Measurements from ENCODE around the gene FOXK1.
"Not testable (repeated sequence)": the region's sequence is repeated elsewhere in the genome, so short reads cannot be mapped to it uniquely, and the experiment has no call there.

FOXK1 gene

DNA sequence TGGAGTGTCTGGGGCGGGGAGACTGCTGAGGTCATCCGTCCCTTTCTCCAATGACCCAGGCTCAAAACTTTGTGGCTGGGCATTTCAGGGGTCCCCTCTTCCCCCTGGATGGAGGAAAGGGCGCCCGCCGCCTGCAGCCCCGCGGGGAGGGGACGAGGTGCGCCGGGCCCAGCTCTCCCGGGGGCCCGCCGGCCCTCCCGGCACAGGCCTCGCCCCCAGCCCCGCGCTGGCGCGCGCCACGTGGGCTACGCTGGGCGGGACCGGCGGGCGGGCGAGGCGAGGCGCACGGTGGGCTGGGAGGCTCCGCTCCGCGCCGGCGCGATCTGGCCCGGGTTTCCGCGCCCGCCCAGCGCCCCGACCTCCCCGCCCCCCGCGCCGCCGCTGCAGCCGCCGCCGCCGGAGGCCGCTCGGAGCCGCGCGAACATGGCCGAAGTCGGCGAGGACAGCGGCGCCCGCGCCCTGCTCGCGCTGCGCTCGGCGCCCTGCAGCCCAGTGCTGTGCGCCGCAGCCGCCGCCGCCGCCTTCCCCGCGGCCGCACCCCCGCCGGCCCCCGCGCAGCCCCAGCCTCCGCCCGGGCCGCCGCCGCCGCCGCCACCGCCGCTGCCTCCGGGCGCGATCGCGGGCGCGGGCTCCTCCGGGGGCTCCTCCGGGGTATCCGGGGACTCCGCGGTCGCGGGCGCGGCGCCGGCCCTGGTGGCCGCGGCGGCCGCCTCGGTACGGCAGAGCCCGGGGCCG lies at the start of gene FOXK1:
TSS of gene FOXK1 (plus strand) at position 410 of the 735 bp plus-strand sequence. CDS start at position 424, 14 bp downstream.
- DNase-seq (ENCODE audit: low spot score): peak; percentile 41

DNA sequence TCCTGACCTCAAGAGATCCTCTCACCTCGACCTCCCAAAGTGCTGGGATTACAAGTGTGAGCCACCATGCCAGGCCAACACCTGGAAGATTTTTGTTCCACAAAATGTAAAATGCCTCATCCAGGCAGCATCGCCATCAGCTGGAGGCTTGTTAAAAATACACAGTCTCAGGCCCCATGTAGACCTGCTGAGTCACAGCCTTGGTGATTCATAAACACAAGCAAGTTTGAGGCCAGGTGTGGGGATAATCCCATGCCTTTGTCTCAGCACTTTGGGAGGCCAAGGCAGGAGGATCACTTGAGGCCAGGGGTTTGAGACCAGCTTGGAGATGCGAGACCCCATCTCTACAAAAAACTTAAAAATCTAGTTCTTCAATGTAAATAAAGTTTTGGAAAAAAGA lies 49.1 kb upstream of the FOXK1 start:
- no peak for DNase-seq (ENCODE audit: low spot score)

GRCh38 chr7:4634166-4634565 lies 47.9 kb upstream of the FOXK1 start:
- no peak for DNase-seq (ENCODE audit: low spot score)

GRCh38 chr7:4638781-4639575 lies 43.1 kb upstream of the FOXK1 start:
- DNase-seq (ENCODE audit: low spot score): no peak

- no peak for DNase-seq (ENCODE audit: low spot score)
These were observed 40.9 kb upstream of the FOXK1 start for GRCh38 chr7:4641091-4641666.

- peak; percentile 86 for DNase-seq (ENCODE audit: low spot score)
These were observed 40.2 kb upstream of the FOXK1 start for GRCh38 chr7:4641667-4642467.

DNA sequence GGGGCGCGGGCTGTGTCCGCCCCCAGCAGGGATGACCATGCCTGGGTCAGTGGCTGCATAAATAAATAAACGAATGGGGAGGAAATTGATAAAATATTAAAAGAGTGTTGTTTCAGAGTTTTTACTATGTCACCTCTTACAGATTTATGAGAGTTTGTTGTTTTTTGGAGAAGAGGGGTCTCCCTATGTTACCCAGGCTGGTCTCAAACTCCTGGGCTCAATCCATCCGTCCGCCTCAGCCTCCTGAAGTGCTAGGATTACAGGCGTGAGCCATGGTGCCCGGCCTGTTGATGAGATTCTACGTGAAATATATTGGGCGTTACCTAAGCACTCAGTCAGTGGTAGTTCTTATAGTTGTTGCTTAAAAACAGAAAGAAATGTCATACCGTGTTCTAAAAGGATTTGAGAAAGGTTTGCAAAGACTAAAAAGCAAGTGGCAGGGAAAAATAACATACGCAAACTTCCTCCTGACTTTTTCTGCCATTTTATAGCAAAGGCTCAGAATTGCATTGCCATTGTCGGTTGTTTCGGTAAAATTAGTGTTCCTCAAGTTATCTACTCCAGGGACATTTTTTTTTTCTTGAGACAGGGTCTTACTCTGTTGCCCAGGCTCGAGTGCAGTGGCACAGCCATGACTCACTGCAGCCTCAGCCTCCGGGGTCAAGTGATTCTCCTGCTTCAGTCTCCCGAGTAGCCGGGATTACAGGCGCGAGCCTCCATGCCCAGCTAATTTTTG lies 39.5 kb upstream of the FOXK1 start:
- DNase-seq (ENCODE audit: low spot score): peak; percentile 19

DNA sequence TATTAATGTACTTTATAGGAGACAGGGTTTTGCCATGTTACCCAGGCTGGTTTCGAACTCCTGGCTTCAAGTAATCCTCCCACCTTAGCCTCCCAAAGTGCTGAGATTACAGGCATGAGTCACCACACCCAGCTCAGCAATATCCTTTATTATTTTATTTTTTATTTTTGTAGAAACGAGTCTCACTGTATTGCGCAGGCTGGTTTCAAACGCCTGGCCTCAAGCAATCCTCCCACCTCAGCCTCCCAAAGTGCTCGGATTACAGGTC lies 39.0 kb upstream of the FOXK1 start:
- DNase-seq (ENCODE audit: low spot score): not testable (repeated sequence)

DNA sequence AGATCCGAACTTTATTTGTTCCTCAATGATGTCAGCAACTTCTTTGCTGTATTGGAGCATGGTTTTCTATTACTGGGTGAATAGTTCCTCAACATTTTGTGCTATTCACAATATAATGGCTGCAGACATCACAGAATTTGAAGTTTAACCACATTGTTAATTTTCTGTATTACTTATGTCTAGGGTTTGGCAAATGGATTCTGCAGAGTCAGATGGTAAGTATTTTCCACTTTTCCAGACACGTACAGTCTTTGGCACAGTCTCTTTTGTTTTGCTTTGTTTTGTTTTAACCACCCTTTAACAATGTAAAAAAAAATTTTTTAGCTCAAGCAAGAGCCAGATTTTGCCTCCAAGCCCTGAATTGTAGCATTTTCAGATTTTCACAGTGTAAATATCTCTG lies 36.8 kb upstream of the FOXK1 start:
- no peak for DNase-seq (ENCODE audit: low spot score)

GRCh38 chr7:4648111-4648510 lies 34.0 kb upstream of the FOXK1 start:
- no peak for DNase-seq (ENCODE audit: low spot score)

DNA sequence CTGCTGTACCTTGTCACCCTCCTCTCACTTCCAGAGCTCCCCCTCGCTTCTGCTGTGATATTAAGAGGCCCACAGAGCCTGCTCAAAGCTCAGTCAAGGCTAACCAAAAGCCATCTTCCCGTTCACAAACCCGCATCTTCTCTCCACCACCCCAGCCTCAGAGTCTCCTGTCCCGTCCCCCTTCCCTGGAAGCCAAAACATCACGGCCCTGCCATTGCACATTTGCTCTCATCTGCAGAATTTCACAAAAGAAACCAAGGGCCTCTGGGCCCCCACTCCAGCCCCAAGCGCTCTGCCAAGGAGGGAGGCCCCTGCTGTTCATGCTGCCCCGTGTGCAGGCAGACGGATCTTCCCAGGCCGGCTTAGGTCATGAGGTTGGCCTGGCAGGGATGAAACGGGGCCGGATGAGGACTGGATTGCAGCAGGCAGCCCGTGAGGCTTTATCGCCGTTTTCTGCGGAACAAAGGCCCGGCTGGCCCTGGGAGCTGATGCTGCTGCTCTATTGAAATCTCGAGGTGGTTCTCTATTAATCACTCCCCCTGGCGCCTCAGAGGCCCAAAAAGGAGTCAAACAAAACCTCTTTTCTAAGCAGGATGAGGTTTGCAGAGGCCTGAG lies 31.6 kb upstream of the FOXK1 start:
- DNase-seq (ENCODE audit: low spot score): no peak

- no peak for DNase-seq (ENCODE audit: low spot score)
These were observed 28.3 kb upstream of the FOXK1 start for GRCh38 chr7:4653771-4654170.

GRCh38 chr7:4655311-4655710 lies 26.8 kb upstream of the FOXK1 start:
- DNase-seq (ENCODE audit: low spot score): no peak

- DNase-seq (ENCODE audit: low spot score): no peak
These were observed 26.2 kb upstream of the FOXK1 start for GRCh38 chr7:4655896-4656295.

GRCh38 chr7:4657640-4658417 lies 24.3 kb upstream of the FOXK1 start:
- no peak for DNase-seq (ENCODE audit: low spot score)

DNA sequence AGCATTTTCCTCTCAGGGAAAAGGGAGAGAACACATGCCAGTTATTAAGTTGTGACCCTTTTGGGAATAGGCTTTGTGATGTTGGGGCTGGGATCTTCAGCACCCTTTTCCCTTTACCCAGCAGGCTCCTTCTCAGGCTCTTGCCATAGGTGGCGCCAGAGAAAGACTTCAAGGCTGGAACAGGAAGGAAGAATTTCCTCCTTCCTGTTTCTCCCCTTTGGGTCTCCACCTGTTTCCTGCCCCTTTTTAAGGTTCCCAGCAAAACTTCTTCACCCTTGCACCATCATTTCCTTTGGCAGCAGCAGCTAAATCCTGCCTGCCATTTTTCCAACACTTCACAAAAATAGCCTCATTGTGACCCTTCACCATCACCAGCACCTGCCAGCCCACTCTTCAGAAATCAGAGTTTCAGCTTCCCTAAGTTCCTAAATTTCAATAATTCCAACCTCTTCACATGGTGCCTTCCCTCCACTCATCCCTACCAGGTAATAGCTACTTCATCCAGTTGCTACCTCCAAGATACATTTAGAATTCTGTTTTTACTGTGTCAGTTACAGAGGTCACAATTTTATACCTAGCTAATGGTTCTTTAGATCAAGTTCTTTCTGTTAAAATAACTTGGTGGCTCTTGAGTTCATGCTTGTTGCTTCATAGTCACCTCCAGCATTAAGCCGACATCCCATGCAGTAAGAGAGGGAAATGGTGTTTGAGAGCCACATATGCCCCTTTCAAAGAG lies 22.4 kb upstream of the FOXK1 start:
- DNase-seq (ENCODE audit: low spot score): no peak

DNA sequence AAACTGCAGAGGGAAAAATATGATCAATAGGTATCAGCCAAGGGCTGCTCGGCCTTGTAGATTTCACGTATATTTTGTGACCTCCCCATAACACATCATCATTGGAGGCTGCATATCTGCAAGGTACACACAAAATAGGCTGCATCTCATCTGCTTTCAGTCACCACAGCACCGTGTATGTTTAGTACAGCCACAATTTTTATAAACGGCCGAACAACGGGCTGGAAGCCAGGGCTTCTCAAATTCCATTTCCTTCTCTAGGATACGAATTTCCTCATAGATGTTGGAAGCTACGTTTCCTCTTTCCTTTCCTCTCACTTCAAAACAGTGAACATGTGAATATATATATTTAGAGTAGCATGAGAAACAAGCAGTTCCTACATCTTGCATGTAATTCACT lies 20.2 kb upstream of the FOXK1 start:
- DNase-seq (ENCODE audit: low spot score): no peak

DNA sequence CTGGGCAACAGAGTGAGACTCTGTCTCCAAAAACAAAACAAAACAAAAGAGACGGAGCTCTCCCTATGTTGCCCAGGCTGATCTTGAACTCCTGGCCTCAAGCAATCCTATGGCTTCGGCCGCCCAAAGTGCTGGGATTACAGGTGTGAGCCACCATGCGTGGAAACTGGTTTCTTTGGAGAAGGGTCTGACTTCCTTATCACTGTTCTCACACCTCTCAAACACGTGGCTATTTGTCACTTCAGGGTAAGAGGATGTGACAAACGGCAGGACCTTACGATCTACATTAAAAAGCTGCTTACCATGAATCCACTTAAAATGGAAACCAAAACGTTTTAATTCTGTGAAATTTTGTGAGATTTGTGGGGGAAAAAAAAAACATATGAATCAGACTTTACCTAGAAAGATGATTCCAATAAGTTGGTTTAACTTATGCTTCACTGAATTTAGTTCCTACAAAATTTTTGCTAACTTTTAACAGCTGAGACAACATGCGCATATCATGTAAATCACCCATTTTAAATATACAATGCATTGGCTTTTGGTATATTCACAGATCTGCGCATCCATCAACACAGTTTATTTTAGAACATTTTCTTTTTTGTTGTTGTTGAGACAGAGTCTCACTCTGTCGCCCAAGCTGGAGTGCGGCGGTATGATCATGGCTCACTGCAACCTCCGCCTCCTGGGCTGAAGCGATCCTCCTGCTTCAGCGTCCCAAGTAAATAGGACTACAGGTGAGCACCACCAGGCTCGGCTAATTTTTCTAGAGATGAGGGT lies 18.7 kb upstream of the FOXK1 start:
- no peak for DNase-seq (ENCODE audit: low spot score)

DNA sequence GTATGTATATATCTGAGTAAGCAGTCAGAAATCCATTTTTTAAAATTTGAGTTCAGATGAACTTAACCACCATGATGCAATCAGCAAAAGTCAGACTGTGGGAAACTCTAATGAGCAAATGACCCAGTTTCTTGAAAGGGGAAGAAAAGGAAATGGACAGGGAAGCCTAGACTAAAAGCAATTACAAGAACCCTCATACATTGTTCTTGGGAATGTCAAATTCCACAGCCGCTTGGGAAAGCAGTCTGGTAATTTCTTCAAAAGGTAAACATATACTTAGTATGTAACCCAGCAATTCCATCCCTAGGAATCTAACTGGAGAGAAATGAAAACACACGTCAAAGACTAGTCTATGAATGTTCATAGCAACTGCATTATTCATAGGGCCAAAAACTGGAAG lies 16.4 kb upstream of the FOXK1 start:
- no peak for DNase-seq (ENCODE audit: low spot score)
